Embryonic facial prominence (tissue), 1 donor: Measurements from ENCODE around the gene MYZAP.
"Not testable (repeated sequence)": the region's sequence is repeated elsewhere in the genome, so short reads cannot be mapped to it uniquely, and the experiment has no call there.

Experiments
- DNase-seq: peaks from one replicate; pipeline ENCODE4 v3.0.0-alpha.2; 2016; ENCODE audit errors: extremely low spot score

Gene MYZAP

DNA sequence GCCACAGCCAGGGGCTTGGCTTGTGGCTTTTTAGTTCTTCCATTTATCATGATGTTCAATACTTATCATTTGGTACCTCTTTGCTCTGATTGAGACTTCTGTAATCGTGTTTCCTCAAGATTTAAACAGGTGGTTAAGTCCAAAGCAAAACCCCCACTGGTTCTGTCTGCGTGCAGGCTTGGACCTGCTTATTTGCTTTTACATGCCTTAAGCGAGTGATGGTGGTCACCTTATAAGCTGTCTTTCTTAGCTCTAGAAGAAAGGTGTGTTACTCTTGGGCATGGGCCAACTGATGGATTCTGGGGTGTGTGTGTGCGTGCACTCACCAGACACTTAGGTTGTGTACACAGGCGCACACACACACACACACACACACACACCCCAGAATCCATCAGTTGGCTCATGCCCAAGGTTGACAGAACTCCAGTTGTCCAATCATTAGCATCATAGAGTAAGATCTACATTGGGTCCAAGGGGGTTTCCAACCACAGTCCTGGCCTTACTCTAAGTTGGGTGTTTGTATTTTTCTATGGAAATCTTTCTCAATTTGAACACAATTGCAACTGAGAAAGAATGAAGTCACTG, 1.2 kb downstream of the MYZAP start:
- DNase-seq: no peak

DNA sequence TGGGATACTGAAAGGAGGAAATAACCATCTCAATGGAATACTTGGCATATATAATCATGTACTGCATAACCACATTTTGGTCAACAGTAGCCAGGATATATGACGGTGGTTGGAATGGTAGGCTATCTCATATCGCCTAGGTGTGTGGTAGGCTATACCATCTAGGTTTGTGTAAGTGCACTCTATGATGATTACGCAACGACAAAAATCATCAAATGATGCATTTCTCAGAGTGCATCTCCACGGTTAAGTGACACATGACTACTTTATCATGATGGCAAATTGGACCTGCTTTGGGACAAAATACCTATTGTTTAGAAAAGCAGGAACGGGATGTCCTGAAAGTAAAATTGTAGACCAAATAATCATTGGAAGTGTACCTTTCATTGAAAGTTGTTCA, 2.8 kb downstream of the MYZAP start:
- no peak for DNase-seq

GRCh38 chr15:57595011-57595866, 3.5 kb downstream of the MYZAP start:
- no peak for DNase-seq

GRCh38 chr15:57596301-57596855, 4.7 kb downstream of the MYZAP start:
- DNase-seq: no peak

- no peak for DNase-seq
These were observed 5.3 kb downstream of the MYZAP start for GRCh38 chr15:57596978-57597377.

DNA sequence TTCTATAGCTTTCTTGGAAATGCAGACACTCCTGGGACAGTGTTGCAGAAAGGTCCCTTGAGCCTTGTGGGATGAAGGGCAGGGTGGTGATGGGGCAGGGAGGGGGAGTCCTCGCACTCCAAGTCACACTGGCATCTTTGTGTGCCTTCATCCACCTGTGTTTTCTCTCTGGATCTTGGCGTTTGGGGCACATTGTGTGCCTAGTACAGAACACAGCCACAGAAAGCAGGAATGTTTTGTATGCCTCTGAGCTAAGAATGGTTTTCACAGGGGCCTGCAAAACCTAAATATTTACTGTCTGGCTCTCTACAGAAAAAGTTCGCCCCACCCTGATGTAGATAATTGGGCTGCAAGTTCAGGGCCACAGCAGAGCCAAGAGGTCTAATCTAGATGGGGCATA, 5.7 kb downstream of the MYZAP start:
- no peak for DNase-seq

GRCh38 chr15:57598346-57598745, 6.6 kb downstream of the MYZAP start:
- DNase-seq: no peak

DNA sequence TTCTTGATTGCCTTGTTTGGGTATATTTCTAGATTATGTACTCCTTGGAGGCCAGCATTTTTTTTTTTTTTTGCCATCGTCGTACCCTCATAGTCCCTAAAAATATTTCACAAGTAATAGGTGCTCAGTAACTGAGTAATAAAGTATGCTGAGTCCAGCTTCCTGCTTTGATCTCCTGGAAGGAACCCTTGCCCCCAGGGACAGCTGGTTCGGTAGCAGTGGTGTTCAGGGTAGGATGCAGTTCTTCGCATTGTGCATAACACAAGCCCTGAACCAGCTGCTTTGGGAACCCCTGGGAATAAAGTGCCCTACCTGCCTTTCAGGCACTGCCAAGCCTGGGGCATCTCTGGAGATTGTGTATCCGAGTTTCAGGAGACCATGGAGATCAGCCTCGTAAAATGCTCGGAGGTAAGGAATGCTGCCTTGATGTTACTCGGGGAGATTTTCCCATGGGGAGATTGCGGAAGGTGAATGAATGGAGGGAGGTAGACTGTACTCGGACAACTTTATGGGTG, 7.6 kb downstream of the MYZAP start:
- no peak for DNase-seq

DNA sequence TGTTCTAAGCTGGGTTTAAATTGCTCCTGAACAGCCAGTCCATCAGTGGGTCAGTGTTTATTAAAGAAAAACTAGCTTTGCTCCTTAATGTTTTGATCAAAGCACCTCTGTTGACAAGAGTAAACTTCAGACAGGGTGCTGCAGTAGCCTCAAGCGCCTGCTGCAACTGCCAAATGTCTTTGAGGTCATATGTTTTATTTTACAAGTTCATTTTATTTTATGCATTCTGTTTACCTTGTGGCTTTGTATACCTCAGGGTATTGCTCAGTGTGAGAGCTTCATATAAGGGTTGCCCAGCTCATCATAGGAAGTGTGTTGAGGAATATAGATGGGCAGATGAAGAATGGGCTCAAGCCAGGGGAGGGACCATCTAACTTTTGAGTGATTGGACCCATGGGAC, 8.5 kb downstream of the MYZAP start:
- DNase-seq: no peak

GRCh38 chr15:57604507-57604906, 12.8 kb downstream of the MYZAP start:
- DNase-seq: no peak

GRCh38 chr15:57605491-57605890, 13.8 kb downstream of the MYZAP start:
- no peak for DNase-seq

DNA sequence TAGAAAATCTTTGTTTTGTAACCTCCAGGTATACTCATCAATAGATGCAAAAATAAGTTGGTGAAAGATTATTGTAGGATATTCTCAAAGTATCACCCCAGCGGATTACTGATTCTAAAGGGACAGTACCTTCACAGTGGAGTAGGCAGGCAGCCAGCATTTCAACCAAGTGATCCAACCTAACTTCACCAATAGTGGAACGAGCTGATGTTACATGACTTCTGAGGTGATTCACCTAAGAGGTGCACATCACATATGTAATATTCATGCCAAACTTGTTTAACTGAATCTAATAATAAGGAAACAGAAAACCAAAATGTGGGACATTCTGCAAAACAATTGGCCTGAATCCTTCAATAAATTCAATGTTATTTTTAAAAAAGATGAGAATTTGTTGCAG, 14.3 kb downstream of the MYZAP start:
- no peak for DNase-seq

DNA sequence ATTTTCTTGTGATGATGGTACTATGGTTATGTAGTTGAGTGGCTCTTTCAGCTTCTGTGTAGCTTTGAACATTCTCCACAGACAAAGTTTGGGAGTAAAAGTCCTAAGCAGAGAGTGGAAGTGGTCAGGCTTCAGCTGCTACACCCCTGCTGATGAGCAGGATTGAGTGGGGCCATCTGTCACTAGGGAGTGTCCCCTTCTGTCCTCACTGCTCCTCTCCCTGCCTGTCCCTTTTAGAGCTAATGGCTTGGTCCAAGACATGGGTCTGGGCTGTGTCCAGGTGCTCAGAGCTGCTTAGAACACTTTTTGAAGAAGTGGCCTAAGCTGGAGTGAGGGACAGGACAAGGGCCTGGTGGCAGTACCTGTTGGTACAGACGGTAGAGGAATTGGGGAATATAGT, 15.1 kb downstream of the MYZAP start:
- DNase-seq: no peak

GRCh38 chr15:57607570-57608000, 15.9 kb downstream of the MYZAP start:
- DNase-seq: no peak

- DNase-seq: no peak
These were observed 18.3 kb downstream of the MYZAP start for GRCh38 chr15:57609805-57610529.

DNA sequence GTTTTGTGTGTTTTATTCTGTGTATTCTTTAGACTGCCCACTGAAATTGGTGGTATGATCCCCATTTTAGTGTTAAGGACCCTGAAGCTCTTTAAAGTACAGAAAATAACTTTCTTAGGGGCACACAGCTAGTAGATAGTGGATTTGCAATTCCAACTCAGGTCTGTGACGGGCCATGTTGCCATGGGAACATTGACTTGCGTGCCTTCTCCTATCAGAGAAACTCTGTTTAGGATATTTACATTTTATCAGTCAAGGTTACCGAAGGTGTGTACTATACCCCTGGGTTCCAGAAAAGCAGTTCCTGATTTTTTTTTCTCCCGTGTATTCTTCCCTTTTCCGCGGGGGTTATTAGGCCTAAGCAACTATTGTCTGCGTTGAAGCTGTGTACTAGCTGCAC, 19.4 kb downstream of the MYZAP start:
- no peak for DNase-seq

- no peak for DNase-seq
These were observed 20.2 kb downstream of the MYZAP start for GRCh38 chr15:57611938-57612337.

DNA sequence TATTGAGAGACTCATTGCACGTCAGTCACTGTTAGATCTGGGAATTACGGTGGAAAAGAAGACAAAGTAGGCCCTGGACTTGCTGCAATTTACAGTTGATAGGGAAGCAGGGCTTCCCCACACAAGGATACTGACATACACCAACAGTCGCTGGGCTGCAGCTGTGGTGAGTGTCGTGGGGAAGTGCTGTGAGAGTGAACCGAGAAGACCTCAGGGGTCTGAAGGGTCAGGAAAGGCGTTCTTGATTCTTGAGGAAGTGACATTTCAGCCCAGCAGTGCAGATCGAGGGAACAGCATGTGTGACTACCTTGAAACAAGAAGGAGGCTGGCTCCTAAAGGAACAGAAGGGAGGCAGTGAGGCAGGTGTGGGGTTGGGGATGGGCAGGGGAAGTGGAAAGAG, 22.5 kb downstream of the MYZAP start:
- no peak for DNase-seq

GRCh38 chr15:57615951-57616496, 24.3 kb downstream of the MYZAP start:
- not testable (repeated sequence) for DNase-seq

DNA sequence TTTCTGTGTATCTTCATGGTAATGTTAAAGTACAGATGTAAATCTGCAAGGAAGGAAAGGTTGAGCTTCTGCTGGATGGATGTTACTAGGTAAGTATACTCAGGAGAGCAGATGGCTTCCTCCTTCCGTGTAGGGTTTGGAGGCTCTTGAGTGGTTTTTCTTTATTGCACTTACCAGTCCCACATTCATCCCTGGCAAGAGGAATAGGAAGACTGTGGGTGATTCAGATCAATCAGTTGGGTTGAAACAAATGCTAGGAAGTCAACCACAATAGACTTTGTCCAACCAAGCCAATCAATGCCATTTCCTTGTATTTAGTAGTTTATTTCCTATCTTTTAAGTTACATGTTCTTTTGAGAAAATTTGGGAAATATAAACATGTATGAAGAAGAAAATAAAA, 26.6 kb downstream of the MYZAP start:
- DNase-seq: no peak

DNA sequence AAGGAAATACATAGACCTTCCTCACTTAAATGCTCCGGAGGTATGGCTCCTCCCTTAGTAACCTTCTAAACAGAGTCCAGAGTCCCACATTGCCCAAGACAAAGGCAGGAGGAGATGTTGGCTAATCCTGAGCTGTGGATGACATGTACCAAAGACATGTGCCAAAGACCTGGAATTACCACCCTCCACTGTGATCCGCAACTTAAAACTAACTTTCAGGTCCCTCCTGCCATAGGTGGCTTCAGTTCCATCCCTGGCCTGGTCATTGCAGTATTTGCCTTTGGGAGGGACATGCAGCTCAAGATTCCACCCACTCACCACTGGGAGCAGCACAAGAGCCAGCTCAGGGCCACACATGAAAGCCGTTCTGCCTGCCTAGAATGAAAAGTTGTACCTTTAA, 28.0 kb downstream of the MYZAP start:
- DNase-seq: no peak

- DNase-seq: no peak
These were observed 33.0 kb downstream of the MYZAP start for GRCh38 chr15:57624730-57625129.
